ENCODE data around the gene KCNIP3. TPM values are rescaled to one million over a fixed set of nuclear protein-coding genes. Genes with fewer than 3 reads are reported as not detected.

The KCNIP3 gene
- total and polyA plus RNA-seq, 2 donors (not counting 1 experiment from before 2014, with no cell fraction given), result not detected

DNA sequence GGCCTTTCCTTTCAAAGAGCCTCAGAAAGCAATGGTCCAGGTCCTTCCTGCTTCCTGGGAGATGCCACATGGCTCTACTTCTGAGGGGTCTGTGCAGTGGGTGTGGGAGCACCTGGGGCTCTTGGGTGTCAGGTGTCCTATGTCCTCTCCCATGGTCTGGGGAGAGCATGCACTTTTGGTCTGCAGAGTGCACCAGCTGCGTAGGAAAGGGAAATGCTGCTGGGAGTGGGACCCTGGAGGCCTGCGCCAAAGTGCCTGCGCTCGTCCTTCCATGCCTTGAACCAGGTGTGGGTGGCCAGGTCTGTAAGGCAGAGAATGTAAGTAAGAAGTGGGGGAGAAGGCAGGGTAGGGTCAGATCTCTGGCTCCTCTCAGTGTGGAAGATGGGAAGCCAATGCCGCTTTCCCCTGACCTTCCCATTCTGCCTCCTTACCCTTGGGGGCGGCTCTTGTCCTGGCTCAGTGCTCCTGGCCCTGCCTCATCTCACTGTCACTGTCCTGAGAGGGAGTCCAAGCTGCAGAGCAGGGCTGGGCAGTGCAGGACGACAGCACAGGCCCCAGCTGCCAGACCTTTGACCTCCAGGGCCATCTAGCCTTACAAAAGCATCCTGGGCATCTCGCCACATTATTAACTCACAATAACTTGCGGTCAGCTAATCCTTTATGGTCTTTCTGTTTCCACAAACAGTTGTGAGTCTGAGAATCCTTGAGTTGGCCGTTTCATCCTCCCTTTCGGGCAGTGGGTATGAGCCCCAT, 29.5 kb upstream of the KCNIP3 start:
- Histone ChIP-seq H4K20me1 (ENCODE audit: control insufficient read depth, insufficient read depth, low read length, poor library complexity, severe bottlenecking) (no peaks in the 10 kb centered on the region), H3K27ac (ENCODE audit: low read length in 2 of 2) (no peak overlapping the region), H3K9ac (ENCODE audit: low read length) (no peak overlapping the region), H3K4me1 (ENCODE audit: control insufficient read depth in 2 of 2, insufficient read depth in 2 of 2, low read length in 2 of 2) (no peaks in the 10 kb centered on the region), H3K79me2 (ENCODE audit: control insufficient read depth, insufficient read depth, low read length) (no peaks in the 10 kb centered on the region), H3K36me3 (replicated peaks in 1 of 2; ENCODE audit: control extremely low read depth in 1 of 2, control insufficient read depth in 1 of 2, extremely low read depth in 1 of 2, insufficient read depth in 2 of 2, low read length in 1 of 2) (no peaks in the 10 kb centered on the region), H3K9me3 (ENCODE audit: control extremely low read depth in 1 of 3, control insufficient read depth in 2 of 3, insufficient read depth in 1 of 3, low read length in 2 of 3) (no peaks in the 10 kb centered on the region), H3K4me3 (ENCODE audit: control extremely low read depth in 1 of 5, extremely low read depth in 1 of 5, insufficient read depth in 1 of 5, low read depth in 2 of 5, low read length in 4 of 5) (no peak overlapping the region), H3K27me3 (replicated peaks in 1 of 4; ENCODE audit: control extremely low read depth in 1 of 4, control insufficient read depth in 3 of 4, insufficient read depth in 4 of 4, low read length in 3 of 4) (no peaks in the 10 kb centered on the region), H2AFZ (ENCODE audit: insufficient read depth, low read depth, low read length, poor library complexity, severe bottlenecking) (no peak overlapping the region), H3K4me2 (replicated peaks; ENCODE audit: low read depth, low read length, poor library complexity, severe bottlenecking) (no peak overlapping the region)
- H3K4me1 Mint-ChIP-seq, result no peaks in the 10 kb centered on the region
- intact Hi-C loops (cut with micrococcal nuclease), result no loop called here
- TF ChIP-seq EZH2 (IDR thresholded peaks at IDR 0.05; ENCODE audit: borderline replicate concordance, insufficient read depth, low read depth, low read length, poor library complexity, severe bottlenecking), result no peak
- TF ChIP-seq, protein P1, sequence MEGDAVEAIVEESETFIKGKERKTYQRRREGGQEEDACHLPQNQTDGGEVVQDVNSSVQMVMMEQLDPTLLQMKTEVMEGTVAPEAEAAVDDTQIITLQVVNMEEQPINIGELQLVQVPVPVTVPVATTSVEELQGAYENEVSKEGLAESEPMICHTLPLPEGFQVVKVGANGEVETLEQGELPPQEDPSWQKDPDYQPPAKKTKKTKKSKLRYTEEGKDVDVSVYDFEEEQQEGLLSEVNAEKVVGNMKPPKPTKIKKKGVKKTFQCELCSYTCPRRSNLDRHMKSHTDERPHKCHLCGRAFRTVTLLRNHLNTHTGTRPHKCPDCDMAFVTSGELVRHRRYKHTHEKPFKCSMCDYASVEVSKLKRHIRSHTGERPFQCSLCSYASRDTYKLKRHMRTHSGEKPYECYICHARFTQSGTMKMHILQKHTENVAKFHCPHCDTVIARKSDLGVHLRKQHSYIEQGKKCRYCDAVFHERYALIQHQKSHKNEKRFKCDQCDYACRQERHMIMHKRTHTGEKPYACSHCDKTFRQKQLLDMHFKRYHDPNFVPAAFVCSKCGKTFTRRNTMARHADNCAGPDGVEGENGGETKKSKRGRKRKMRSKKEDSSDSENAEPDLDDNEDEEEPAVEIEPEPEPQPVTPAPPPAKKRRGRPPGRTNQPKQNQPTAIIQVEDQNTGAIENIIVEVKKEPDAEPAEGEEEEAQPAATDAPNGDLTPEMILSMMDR (IDR thresholded peaks at IDR 0.05), result no peak
- WGBS (ENCODE audit: insufficient coverage), result 87% methylated on average over 11 of the region's 11 CpGs
- no peaks in the 10 kb centered on the region for H3K9me3 Mint-ChIP-seq (ENCODE audit: insufficient read depth)
- DNase-seq (no peak), ATAC-seq (ENCODE audit: low read depth) (no peak)
- H3K27ac Mint-ChIP-seq, result no peak overlapping the region
- no peak overlapping the region for H3K4me3 Mint-ChIP-seq
- H3K27me3 Mint-ChIP-seq, result peaks cover 3% of the 10 kb centered on the region
- CTCF ChIA-PET, result no interaction called here
- POLR2A ChIA-PET, result no interaction called here

GRCh38 chr2:95268211-95269035, 28.7 kb upstream of the KCNIP3 start:
- H3K9me3 Mint-ChIP-seq (ENCODE audit: insufficient read depth), result no peaks in the 10 kb centered on the region

More at GRCh38 chr2:95268211-95269035, 28.7 kb upstream of the KCNIP3 start:
- H3K27ac ChIP-seq (ENCODE audit: low read length in 2 of 2), result no peak overlapping the region
- H3K9me3 ChIP-seq (ENCODE audit: control extremely low read depth in 1 of 3, control insufficient read depth in 2 of 3, insufficient read depth in 1 of 3, low read length in 2 of 3), result no peaks in the 10 kb centered on the region
- no peaks in the 10 kb centered on the region for H3K36me3 ChIP-seq (replicated peaks in 1 of 2; ENCODE audit: control extremely low read depth in 1 of 2, control insufficient read depth in 1 of 2, extremely low read depth in 1 of 2, insufficient read depth in 2 of 2, low read length in 1 of 2)
- ATAC-seq (ENCODE audit: low read depth) (no peak), DNase-seq (no peak)
- WGBS (ENCODE audit: insufficient coverage), result 90% methylated on average over 13 of the region's 13 CpGs
- no peaks in the 10 kb centered on the region for H3K79me2 ChIP-seq (ENCODE audit: control insufficient read depth, insufficient read depth, low read length)
- no peak overlapping the region for H3K4me3 ChIP-seq (ENCODE audit: control extremely low read depth in 1 of 5, extremely low read depth in 1 of 5, insufficient read depth in 1 of 5, low read depth in 2 of 5, low read length in 4 of 5)
- CTCF ChIA-PET, result no interaction called here
- H3K27ac Mint-ChIP-seq, result no peak overlapping the region
- no peak overlapping the region for H3K9ac ChIP-seq (ENCODE audit: low read length)
- no peaks in the 10 kb centered on the region for H4K20me1 ChIP-seq (ENCODE audit: control insufficient read depth, insufficient read depth, low read length, poor library complexity, severe bottlenecking)
- intact Hi-C loops (cut with micrococcal nuclease), result no loop called here
- no peak overlapping the region for H3K4me3 Mint-ChIP-seq
- H3K4me1 ChIP-seq (ENCODE audit: control insufficient read depth in 2 of 2, insufficient read depth in 2 of 2, low read length in 2 of 2), result no peaks in the 10 kb centered on the region
- peaks cover 3% of the 10 kb centered on the region for H3K27me3 Mint-ChIP-seq
- TF ChIP-seq, protein P1 (IDR thresholded peaks at IDR 0.05), result no peak
- TF ChIP-seq EZH2 (IDR thresholded peaks at IDR 0.05; ENCODE audit: borderline replicate concordance, insufficient read depth, low read depth, low read length, poor library complexity, severe bottlenecking), result no peak
- no peak overlapping the region for H3K4me2 ChIP-seq (replicated peaks; ENCODE audit: low read depth, low read length, poor library complexity, severe bottlenecking)
- H3K4me1 Mint-ChIP-seq, result no peaks in the 10 kb centered on the region
- no peak overlapping the region for H2AFZ ChIP-seq (ENCODE audit: insufficient read depth, low read depth, low read length, poor library complexity, severe bottlenecking)
- POLR2A ChIA-PET, result no interaction called here
- H3K27me3 ChIP-seq (replicated peaks in 1 of 4; ENCODE audit: control extremely low read depth in 1 of 4, control insufficient read depth in 3 of 4, insufficient read depth in 4 of 4, low read length in 3 of 4), result no peaks in the 10 kb centered on the region

Data from B cell (primary cell).